HG02642 (cell line): Measurements from ENCODE around the gene EXOSC7.
"Not testable (repeated sequence)": the region's sequence is repeated elsewhere in the genome, so short reads cannot be mapped to it uniquely, and the experiment has no call there.

Experiments used
- ATAC-seq: cut with Tn5 transposase; IDR thresholded peaks from one replicate; pipeline ENCODE4 v1.9.1; 2021; ENCODE audit warnings: mild to moderate bottlenecking; ENCODE audit not compliant: unreplicated experiment, poor library complexity

The EXOSC7 gene

DNA sequence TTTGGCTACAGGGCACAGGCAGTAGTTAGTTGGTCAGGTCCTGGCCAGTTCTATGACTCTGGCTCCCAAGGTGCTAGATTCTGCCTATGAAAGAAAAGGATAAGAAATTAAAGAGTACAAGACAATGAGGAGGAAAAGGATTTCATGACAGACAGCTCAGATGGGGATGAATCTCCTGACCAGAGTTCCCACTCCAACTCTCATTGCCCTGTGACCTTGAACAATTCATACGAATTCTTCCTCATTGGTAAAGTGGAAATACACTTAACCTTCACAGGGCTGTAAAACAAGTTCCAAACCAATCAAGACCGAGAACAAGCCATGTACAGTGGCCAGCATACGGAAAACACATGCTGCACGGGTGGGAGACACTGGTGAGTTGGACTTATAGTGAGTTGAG is 73.8 kb downstream of the EXOSC7 start:
- no peak for ATAC-seq

DNA sequence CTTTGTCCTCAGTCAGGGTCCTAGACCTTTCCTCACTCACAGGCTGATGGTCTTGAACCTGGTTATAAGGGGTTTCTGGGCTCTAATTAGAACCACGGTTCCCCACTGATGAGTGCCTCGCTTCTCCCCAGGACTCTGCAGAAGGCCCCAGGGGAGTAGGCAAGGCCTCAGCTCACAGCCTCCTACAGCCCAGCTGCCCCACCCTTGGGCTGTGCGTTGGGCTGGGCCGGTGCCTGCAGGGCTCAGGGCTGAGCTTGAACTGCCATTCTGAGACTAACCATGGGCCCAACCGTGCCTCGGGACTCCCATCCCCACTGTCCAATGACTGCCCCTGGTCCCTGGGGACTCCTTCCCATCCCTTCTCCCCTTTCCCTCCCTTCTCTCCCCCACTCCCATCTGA is 75.6 kb downstream of the EXOSC7 start:
- ATAC-seq, result no peak

DNA sequence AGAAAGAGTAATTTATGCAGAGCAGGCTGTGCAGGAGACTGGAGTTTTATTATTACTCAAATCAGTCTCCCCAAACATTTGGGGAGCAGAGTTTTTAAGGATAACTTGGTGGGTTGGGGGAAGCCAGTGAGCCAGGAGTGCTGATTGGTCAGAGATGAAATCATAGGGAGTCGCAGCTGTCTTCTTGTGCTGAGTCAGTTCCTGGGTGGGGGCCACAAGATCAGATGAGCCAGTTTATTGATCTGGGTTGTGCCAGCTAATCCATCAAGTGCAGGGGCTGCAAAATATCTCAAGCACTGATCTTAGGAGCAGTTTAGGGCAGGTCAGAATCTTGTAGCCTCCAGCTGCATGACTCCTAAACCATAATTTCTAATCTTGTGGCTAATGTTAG is 77.8 kb downstream of the EXOSC7 start:
- ATAC-seq, result not testable (repeated sequence)

DNA sequence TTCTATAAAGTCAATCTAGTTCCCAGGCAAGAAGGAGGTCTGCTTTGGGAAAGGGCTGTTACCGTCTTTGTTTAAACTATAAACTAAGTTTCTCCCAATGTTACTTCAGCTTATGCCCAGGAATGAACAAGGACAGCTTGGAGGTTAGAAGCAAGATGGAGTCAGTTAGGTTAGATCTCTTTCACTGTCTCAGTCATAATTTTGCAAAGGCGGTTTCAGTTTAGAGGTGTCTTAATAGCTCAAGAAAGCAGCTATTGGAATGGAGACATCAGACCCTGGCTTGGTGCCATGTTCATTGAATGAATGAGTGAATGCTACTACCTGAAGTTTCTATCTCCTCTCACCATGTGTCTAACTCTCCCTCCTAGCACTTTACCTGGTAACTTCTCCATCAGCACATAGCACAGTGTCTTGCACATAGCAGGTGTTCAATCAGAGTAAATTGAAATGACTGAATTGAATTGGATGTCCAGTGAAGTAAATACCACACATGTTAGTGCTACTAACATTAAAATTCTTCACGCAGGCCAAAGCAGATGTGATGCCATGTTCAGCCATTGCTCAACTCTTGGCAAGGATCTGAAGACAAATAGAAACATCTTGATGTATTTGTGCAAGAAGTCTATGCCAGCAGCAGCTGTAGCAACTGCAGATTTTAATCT is 78.3 kb downstream of the EXOSC7 start:
- ATAC-seq, result no peak

DNA sequence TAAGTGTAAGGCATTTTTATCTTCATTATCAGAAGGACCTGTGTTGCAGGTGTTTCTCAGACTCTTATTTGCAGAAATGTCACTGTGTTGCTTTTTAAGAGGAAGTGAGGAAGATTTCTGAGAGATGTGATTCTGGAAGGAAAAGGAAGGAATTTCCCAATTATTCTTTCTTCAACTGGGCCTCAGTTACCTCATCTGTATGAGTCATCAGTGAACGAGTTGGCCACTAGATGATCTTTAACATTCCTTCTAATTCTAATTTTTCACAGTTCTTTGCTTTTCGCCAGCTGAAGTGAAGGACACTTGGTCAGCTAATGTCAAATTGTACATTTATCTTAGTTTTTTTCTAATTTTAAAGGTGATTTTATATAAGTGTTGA is 79.0 kb downstream of the EXOSC7 start:
- no peak for ATAC-seq

DNA sequence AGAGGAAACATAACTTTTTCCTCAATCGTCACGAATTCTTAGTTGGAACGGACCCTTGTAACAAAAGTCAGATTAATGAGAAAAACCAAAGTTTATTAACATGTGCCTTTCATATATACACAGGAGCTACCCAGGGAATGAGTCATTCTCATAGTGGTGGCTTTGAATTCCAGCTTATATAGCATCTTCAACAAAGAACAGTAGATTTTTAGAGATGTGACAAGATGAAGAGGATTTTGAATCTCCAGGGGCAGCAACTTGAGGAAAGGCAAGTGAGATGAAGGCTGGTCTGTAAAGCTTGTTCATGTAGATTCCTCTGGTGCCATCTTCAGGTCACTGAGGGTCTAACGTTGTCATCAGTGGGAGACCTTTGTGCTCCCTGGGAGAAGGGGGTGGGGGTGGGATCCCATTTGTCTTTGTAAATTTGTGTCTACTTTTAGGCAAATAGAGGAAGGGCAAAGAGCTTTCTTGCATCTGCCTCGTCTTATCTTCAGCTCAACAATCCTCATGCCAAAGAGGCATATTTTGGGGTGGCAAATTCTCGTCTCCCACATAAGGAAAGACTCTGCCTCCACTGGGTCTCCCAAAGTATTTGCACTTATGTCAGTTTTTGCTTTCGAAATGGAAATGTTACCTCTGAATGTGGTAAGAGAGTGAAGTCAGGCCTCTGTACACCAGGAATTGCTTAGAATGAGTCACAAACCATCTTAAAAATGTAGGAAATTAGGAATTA is 79.5 kb downstream of the EXOSC7 start:
- no peak for ATAC-seq

DNA sequence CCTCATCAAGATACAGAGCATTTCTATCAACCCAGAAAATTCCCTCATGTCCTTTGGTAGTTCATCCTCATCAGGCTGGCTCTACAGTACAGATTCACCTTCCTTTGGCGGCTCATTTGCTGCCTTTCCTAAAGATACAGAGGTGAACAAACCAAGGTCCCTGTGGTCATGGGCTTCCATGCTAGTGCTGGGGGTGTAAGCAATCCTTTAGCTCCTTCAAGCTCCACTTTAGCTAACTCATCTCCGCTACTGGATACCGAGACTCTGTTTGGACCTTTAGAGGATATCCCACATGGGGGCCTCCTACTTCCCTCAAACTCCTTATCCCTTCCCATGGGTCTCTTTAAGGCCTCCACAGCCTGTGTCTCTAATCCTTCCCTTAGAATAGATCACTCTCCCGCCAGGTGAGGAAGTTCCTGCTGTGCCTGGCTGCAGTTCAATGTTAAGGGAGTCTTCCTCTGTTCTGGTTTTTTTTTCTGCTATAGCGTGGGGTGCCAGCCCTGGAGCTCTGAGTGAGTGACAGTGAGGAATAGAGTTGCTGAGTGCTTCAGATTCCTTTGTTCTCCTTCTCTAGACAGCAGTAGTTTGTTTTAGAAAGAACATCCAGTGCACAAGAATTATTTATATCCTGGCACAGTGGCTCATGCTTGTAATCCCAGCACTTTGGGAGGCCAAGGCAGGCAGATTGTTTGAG is 80.7 kb downstream of the EXOSC7 start:
- no peak for ATAC-seq

DNA sequence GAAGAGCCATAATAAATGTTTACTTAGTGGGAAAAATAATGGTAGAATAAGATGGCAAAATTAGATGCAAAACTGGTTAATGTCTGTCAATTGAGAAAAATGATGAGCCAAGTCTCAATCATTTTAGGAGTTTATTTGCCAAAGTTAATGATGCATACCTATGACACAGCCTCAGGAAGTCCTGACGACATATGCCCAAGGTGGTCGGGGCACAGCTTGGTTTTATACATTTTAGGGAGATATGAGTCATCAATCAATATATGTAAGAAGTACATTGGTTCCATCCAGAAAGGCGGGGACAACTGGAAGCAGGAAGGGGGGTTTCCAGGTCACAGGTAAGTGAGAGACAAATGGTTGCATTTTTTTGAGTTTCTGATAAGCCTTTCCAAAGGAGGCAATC is 81.5 kb downstream of the EXOSC7 start:
- ATAC-seq, result no peak

DNA sequence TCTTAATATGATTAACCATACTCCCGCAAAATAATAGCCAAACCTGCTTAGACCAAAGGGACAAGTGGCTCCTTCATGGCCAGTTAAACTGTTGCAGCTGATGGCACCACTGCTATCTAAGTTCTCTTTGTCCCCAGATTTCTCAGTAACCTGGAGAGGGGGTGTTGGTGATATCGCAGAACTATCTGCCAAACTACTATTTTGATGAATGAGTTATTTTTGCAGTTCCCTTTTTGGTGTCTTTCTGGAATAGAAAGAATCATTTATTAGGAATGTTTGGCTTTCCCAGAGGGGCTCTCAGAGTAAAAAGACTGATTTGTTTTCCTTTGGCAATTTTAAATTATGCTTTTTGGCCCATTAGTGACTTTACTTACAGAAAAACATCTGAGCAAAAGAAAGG is 83.1 kb downstream of the EXOSC7 start:
- no peak for ATAC-seq

DNA sequence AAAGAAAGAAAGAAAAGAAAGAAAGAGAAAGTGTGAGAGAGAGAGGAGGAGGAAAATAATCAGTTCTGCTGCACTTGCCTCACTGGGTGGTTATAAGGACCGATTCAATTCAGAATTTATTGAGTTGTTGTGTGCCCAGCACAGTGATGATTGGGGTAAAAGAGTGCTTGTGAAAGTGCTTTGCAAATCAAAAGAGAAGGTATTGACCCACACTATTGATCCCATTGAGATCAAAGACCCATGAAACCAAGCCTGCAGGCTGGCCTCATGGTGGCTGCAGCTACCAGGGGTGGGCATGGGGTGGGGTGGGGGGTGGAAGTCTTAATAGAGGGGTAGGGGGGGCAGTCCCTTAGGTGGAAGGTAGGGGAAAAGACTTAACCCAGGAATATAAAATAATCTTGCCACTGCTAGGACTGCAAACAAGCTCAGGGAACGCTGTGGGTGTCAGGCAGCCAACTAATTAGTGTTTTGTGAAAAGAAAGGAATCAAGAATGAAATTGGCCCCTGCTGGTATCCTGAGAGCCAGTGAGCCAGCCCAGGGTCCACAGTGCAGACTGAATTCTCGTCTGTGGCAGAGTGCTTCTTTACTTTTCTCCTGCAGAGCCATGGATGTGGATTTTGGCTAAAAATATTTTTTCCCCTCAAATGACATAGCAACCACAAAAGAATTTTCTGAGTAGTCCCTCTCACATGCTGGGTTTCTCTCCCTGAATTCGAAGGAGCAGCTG is 84.3 kb downstream of the EXOSC7 start:
- no peak for ATAC-seq
